Measurements from ENCODE around the gene REC114. TPM values are rescaled to one million over a fixed set of nuclear protein-coding genes. Genes with fewer than 3 reads are reported as not detected.

The REC114 gene
- total and polyA plus RNA-seq, 10 of the 15 experiments (the other 5 are each of a cell fraction or from before 2014, with no cell fraction given) = not detected

DNA sequence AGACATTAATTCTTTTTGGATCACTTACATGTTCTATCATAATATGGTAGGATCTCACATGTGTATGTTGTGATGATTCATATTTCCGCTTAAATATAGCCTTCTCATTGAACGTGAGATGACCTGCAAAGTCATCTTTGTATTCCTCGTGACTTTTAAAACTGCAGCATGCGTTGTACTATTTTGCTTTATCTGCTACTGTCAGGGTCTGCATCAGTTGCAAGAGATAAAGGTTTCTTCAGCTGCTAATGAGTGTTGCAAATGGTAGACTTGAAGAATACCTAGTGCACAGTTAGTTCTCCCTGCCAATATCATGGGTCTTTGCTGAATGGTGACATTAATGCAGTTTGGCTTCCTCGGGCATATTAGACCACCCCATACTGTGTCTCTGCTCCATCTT lies 31.8 kb downstream of the REC114 start:
- DNase-seq (ENCODE audit: low read depth, low spot score) (no peak), ATAC-seq (no peak)
- TF ChIP-seq GATAD2B (conservative IDR thresholded peaks at IDR 0.05; ENCODE audit: low read depth) (no peak), ZBTB40 (IDR thresholded peaks at IDR 0.05; ENCODE audit: borderline replicate concordance) (no peak), CBFB (IDR thresholded peaks at IDR 0.05; ENCODE audit: low read depth) (no peak), NR2C1 (IDR thresholded peaks at IDR 0.05) (no peak), CHD4 (IDR thresholded peaks at IDR 0.05) (no peak), CEBPZ (IDR thresholded peaks at IDR 0.05; ENCODE audit: low read depth, low read length) (no peak), IRF5 (IDR thresholded peaks at IDR 0.05; ENCODE audit: borderline replicate concordance) (no peak), ZNF24 (IDR thresholded peaks at IDR 0.05) (no peak), NFXL1 (IDR thresholded peaks at IDR 0.05; ENCODE audit: borderline replicate concordance) (no peak), KLF5 (IDR thresholded peaks at IDR 0.05; ENCODE audit: partially characterized antibody) (no peak)
- TF ChIP-seq, protein P1, sequence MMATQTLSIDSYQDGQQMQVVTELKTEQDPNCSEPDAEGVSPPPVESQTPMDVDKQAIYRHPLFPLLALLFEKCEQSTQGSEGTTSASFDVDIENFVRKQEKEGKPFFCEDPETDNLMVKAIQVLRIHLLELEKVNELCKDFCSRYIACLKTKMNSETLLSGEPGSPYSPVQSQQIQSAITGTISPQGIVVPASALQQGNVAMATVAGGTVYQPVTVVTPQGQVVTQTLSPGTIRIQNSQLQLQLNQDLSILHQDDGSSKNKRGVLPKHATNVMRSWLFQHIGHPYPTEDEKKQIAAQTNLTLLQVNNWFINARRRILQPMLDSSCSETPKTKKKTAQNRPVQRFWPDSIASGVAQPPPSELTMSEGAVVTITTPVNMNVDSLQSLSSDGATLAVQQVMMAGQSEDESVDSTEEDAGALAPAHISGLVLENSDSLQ (IDR thresholded peaks at IDR 0.05) = no peak
- TF ChIP-seq, protein P2, sequence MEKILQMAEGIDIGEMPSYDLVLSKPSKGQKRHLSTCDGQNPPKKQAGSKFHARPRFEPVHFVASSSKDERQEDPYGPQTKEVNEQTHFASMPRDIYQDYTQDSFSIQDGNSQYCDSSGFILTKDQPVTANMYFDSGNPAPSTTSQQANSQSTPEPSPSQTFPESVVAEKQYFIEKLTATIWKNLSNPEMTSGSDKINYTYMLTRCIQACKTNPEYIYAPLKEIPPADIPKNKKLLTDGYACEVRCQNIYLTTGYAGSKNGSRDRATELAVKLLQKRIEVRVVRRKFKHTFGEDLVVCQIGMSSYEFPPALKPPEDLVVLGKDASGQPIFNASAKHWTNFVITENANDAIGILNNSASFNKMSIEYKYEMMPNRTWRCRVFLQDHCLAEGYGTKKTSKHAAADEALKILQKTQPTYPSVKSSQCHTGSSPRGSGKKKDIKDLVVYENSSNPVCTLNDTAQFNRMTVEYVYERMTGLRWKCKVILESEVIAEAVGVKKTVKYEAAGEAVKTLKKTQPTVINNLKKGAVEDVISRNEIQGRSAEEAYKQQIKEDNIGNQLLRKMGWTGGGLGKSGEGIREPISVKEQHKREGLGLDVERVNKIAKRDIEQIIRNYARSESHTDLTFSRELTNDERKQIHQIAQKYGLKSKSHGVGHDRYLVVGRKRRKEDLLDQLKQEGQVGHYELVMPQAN (conservative IDR thresholded peaks at IDR 0.05) = no peak

More for the DNA sequence above, 31.8 kb downstream of the REC114 start:
- H3K4me1 ChIP-seq (ENCODE audit: control insufficient read depth, insufficient read depth, low read length) = no peaks in the 10 kb centered on the region
- no peak overlapping the region for H3K4me2 ChIP-seq (ENCODE audit: control insufficient read depth, insufficient read depth)
- in situ Hi-C loops (cut with MboI) (no loop called here), intact Hi-C loops (cut with micrococcal nuclease; ENCODE audit: unreplicated experiment) (no loop called here)
- POLR2A ChIA-PET = no interaction called here
- no peaks in the 10 kb centered on the region for H3K9me3 ChIP-seq (replicated peaks; ENCODE audit: control insufficient read depth, insufficient read depth, low read length)
- 51% methylated on average over 5 of the region's 5 CpGs for WGBS (ENCODE audit: insufficient coverage, insufficient replicate concordance, low lambda C conversion rate, missing lambda C conversion rate)
- CTCF ChIA-PET = no interaction called here
- no peaks in the 10 kb centered on the region for H3K79me2 ChIP-seq (ENCODE audit: control insufficient read depth, insufficient read depth, low read length)
- H2AFZ ChIP-seq (ENCODE audit: control insufficient read depth, low read depth, low read length) = no peak overlapping the region
- SMC1A ChIA-PET (ENCODE audit: uncharacterized antibody, unreplicated experiment) = no interaction called here
- RAD21 ChIA-PET (ENCODE audit: unreplicated experiment) = no interaction called here
- no peaks in the 10 kb centered on the region; a peak in 1 of 4 replicates for H3K27me3 ChIP-seq (replicated peaks in 1 of 2; ENCODE audit: control insufficient read depth in 2 of 2, insufficient read depth in 2 of 2, low read length in 1 of 2)
- no peak overlapping the region for H3K27ac ChIP-seq (ENCODE audit: control insufficient read depth, insufficient read depth)
- no peak overlapping the region for H3K9ac ChIP-seq (ENCODE audit: control insufficient read depth, insufficient read depth, low read length)
- no TSS peak for BruUV-seq (replicated peaks)
- H3K36me3 ChIP-seq (ENCODE audit: control insufficient read depth in 2 of 2, insufficient read depth in 2 of 2, low read length in 1 of 2) = no peaks in the 10 kb centered on the region
- no peaks in the 10 kb centered on the region for H4K20me1 ChIP-seq (ENCODE audit: control insufficient read depth, insufficient read depth)
- no peak for FAIRE-seq
- no peak overlapping the region for H3K4me3 ChIP-seq

Measured in GM12878 (cell line).